Measurements from ENCODE around the gene SIGLEC6.

- TF ChIP-seq POLR2AphosphoS5 (IDR thresholded peaks at IDR 0.05; ENCODE audit: low read depth, low read length) = no peak
- no peak for TF ChIP-seq POLR2A (IDR thresholded peaks at IDR 0.05; ENCODE audit: low read depth, low read length)
These were observed 52.9 kb downstream of the SIGLEC6 start, which contains the start of gene CEACAM18 for GRCh38 chr19:51478381-51479234.
